Fibroblast of lung (primary cell): ENCODE results near the gene PHGDH.
"Not testable (repeated sequence)": the region's sequence is repeated elsewhere in the genome, so short reads cannot be mapped to it uniquely, and the experiment has no call there.

Experiments used
- CTCF ChIP-seq, 2 donors: IDR thresholded peaks in 1 of 2; conservative IDR thresholded peaks in 1 of 2; 1 replicate in 1 of 2; 2 replicates in 1 of 2; pipeline ENCODE4 v1.5.1; 2011 to 2012; ENCODE audit warnings: low read length in 2 of 2, control low read depth in 1 of 2, inconsistent platforms in 1 of 2, low read depth in 1 of 2, mild to moderate bottlenecking in 1 of 2
- EZH2 ChIP-seq: IDR thresholded peaks from 2 replicates; pipeline ENCODE4 v1.5.1; 2012; ENCODE audit warnings: low read length, control low read depth, mild to moderate bottlenecking; ENCODE audit errors: missing control alignments

- not testable (repeated sequence) for TF ChIP-seq CTCF (conservative IDR thresholded peaks at IDR 0.05 in 1 of 2, IDR thresholded peaks at IDR 0.05 in 1 of 2; ENCODE audit: low read depth in 1 of 2, low read length in 2 of 2); EZH2
Measured at GRCh38 chr1:119711356-119711803, 354 bp upstream of the PHGDH start.
